Tibial nerve (tissue), 4 donors: ENCODE data around the gene H6PD.

Experiments used
- EP300 ChIP-seq, 2 donors: sonication (generic); formaldehyde crosslinking; IDR thresholded peaks; one replicate each; pipeline ENCODE4 v1.6.1; 2017; ENCODE audit warnings: antibody characterized with exemption in 2 of 2, mild to moderate bottlenecking in 1 of 2
- TF ChIP-seq, protein P1 (sequence below), 5 experiments: fragments of 200-600 bp in 3 of 5; fragments of 450-650 bp in 2 of 5; sonication (generic) in 3 of 5; IDR thresholded peaks; one replicate each; pipeline ENCODE4 v1.5.1; 2016 to 2019; ENCODE audit warnings: antibody characterized with exemption in 5 of 5, mild to moderate bottlenecking in 3 of 5, moderate library complexity in 2 of 5

DNA sequence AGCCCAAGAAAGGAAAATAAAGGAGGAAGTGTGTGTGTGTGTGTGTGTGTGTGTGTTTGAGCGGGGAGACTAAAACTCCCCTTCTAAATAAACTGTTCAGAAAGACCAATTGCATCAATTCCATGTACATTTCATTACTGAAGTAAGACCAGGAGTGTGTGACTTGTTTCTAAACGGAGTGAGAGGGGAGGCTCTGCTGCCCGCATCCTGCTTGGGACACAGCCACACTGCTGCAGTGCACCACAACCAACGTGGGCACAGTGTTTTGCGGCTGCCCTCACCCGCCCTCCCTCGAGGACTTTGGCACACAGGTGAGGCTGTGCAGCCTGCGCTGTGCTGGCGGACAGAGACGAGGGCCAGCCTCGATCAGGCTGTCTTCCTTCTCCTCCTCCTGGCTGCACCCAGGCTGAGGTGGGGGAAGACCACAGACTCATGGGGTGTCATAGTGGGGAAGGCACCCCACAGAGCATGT, 31.0 kb upstream of the H6PD start:
- TF ChIP-seq, protein P1, sequence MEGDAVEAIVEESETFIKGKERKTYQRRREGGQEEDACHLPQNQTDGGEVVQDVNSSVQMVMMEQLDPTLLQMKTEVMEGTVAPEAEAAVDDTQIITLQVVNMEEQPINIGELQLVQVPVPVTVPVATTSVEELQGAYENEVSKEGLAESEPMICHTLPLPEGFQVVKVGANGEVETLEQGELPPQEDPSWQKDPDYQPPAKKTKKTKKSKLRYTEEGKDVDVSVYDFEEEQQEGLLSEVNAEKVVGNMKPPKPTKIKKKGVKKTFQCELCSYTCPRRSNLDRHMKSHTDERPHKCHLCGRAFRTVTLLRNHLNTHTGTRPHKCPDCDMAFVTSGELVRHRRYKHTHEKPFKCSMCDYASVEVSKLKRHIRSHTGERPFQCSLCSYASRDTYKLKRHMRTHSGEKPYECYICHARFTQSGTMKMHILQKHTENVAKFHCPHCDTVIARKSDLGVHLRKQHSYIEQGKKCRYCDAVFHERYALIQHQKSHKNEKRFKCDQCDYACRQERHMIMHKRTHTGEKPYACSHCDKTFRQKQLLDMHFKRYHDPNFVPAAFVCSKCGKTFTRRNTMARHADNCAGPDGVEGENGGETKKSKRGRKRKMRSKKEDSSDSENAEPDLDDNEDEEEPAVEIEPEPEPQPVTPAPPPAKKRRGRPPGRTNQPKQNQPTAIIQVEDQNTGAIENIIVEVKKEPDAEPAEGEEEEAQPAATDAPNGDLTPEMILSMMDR (IDR thresholded peaks at IDR 0.05), result no peak
- no peak for TF ChIP-seq EP300 (IDR thresholded peaks at IDR 0.05)
